HG02870 (cell line): Measurements from ENCODE around the gene SLC10A7.

Experiments
- ATAC-seq: cut with Tn5 transposase; IDR thresholded peaks from one replicate; pipeline ENCODE4 v1.9.1; 2021; ENCODE audit warnings: mild to moderate bottlenecking, moderate library complexity; ENCODE audit not compliant: unreplicated experiment

SLC10A7 gene

DNA sequence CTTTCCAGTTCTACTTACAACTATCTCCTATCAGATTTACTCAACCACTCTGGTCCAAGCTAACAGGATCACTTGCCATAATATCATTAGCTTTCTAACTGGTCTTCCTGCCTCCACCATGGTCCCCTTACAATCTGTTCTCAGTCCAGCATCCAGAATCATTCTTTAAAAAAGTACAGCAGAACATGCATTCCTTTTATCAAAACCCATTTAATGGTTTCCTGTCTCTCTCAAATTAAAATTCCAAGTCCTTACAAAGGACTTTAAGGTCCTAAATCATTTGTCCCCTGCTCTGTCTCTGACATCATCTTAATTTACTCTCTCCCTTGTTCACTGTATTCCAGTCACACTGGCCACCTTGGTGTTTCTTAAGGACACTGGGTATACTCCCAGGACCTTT is 202.8 kb downstream of the SLC10A7 start:
- no peak for ATAC-seq

DNA sequence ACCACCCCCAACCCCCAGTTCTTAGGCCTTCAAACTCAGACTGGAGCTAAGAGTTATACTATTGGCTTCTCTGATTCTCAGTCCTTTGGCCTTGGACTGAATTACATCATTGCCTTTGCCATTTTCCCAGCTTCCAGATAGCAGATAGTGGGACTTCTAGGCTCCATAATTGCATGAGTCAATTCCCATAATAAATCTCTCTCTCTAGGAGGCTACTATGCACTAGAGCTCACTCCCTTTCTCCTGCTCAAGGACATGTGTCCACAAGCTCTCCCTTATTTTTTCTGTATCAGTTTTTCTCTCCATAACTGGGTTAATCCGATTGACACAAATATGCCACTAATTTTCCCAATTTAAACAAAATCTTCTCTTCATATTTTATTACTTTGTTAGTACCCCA is 204.0 kb downstream of the SLC10A7 start:
- no peak for ATAC-seq

DNA sequence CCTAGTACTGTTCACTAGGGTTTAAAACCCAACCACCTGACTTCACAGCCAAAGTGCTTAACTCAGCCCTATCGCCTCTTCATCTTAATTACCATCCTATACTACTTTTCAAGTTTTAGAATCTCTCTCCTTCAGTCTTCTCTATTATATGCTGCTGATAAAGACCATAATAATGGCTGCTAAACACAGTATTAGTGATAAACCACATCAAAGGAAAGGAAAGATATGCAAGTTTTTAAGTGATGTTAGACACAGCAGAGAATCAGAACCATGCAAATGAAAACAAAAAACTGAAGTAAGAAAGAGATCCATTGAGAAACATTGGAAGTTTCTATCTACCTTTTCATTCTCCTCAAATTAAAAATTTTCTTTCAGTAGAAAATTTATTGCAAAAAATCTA is 206.6 kb downstream of the SLC10A7 start:
- no peak for ATAC-seq

DNA sequence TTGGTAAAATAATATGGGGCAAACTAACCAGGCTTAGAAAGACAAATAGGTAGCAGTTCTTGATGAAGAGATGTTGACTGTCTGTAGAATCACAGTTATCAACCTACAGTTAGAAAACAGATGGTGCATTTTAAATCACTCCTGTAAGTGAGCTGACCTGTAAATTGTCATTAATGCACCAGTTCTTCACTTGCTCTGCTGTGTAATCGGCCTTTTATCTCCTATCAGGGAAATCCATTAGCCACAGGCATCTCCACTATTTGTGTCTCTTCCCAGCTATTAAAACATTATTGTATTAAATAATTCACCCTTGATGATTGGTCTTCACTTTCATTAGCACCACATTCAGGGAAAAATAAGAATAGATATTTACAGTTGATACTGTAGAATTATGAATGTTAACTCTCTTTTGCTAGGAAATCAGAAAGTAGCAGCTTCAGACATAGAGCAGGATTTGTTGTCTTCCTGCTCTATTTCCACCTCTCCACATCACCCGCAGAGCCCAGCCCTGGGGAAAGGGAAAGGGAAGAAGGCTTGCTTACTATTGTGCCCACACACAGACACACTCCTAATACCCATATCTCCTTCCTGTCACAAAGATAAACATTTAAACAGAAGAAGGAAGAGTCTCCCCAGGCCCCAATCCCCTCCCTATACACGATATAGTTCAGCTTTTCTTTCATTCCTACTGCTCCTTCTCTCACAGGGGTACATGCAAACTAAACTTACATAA is 210.3 kb downstream of the SLC10A7 start:
- no peak for ATAC-seq

DNA sequence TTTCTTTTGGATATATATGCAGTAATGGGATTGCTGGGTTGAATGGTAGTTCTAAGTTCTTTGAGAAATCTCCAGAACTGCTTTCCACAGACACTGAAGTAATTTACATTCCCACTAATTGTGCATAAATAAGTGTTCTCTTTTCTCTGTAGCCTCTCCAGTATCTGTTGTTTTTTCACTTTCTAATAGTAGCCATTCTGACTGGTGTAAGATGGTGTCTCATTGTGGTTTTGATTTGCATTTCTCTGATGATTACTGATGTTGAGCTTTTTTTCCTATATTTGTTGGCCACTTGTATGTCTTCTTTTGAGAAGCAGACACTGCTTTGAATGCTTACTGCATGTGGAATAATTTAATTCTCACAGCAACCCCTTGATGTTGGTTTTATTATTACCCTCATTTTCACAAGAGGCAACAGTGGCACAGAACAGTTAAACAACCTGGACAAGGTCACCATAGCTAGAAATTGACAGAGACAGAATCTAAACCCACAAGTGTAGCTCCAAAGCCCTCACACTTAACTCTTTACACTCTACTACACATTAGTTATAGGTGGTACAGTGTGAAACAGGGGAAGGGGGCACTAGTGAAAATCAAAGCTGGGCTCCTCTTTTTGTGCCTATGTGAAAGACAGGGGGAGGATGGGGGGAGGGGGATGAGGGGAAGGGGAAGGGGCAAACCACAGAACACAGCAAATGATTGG is 211.3 kb downstream of the SLC10A7 start:
- ATAC-seq = peak; percentile 93

DNA sequence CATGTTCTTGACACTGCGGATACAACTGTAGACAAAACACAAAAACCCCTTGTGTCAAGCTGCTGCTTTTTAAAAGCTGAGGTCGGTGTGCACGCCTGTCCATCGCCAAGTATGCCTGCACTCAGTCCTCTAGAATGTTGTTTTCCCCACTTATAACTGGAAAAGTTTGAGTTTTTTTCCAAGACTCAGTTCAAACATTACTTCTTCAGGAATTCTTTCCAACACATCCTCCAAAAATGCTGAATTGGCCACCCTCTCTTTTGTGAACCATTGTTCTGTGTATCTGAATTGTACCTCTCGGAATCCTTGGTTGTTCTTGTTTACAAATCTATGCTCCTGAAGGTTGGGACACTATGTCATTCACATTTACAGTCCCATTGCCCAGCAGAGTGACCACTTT is 212.8 kb downstream of the SLC10A7 start:
- ATAC-seq = no peak

DNA sequence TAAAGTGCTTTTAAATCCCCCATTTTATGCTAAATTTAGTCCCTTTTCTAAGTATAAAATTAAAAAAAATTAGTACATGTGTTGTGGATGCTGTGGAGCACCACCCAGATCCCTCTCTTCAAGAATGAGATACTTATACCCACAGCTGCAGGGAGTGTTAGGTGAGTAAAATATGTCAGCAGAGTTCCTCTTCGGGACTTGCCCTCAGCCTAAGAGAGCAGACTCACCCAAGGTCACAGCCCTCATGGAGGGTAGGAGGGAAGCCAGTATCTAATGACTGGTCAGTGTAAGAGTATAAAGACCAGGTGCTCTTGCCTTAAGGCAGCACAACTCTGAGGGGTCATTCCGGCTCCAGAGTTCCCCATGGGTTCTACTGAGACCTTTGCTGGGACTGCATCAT is 218.9 kb downstream of the SLC10A7 start:
- ATAC-seq = no peak

DNA sequence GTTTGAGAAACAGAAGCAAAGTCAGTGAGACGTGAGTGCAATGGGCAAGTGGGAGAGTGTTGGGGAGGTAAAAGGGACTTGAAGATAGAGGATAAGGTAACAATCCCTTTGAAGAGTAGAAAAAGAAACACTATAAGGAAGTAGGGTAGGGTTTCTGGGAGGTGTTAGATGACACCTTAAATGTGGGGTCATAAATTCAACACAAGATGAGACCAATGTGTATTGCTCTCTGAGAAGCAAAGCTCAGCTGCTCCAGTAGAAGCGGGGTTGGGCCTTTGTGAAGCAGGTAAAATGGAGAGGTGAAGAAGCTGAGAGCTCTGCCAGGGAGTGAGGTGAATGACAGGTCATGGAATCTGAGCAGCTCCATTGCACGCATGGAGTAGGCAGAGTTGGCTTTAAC is 222.1 kb downstream of the SLC10A7 start:
- ATAC-seq = no peak

DNA sequence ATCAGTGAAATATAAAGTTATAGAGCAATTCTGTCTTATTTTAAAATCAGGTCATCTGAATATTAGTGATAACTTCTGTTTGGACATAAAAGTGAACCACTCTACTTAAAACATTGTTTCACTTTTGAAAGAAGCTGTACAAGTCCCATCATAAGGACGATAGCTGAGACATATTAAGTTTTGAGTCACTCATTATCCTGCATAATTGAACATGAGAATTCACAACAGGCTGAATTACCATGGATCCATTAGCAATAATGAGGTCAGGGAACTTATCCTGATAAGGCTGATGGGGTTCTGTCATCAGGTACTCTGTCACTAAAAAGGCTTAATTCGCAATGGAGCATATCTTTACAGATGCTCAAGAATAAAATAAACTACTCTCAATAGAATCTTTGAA is 227.0 kb downstream of the SLC10A7 start:
- no peak for ATAC-seq

DNA sequence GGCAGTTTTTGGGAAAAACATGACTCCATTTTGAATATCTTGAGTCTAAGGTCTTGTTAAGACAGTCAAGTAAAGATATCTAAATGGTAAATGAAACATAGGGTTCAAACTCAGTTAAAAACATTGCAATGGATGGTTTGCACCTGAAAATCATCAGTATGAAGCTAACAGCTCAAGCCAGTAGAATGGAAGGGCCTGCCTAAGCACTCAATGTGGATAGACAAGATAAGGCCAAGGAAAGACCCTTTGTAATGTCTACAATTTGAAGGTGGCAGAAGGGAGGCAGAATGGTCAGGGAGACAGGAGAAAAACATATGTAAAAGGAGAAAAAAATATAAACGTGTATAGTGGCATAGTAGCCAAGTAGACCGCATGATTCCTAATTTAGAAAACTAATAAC is 229.2 kb downstream of the SLC10A7 start:
- ATAC-seq = no peak

DNA sequence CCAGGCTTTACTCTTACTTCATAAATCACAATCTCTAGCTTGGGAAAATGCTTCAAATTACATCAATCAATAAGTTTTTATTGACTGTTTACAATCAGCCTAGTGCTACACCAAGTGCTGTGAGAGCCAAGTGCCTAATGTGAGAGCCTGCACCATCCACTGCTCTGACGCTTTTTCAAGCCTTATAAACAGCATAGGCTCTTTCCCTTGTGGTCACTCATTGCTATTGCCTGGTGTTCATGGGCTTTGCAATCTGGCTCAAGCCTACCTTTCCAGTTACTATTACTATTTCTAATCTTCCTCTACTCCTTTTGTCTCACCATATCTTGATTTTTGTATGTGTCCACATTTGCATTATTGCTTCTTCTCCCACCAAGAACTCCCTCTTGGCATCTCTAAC is 230.4 kb downstream of the SLC10A7 start:
- ATAC-seq = no peak

DNA sequence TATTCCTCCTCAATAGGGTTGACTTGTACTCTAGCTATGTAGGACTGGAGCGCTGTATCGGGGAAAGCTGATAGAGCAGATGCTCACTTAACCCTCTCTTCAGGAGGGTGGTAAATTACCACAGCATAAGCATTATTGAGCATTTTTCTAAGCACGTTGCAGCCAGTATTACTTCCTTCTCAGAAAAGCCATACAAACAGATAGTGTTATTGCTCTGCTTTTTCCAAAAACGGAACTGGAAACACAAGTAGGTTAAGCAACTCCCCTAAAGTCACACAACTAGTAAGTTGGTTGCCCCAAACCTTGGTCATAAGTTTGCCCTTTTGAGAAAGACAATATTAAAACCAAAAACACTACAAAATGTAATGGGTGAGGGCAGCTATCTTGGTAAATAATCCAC is 233.5 kb downstream of the SLC10A7 start:
- peak; percentile 91 for ATAC-seq

DNA sequence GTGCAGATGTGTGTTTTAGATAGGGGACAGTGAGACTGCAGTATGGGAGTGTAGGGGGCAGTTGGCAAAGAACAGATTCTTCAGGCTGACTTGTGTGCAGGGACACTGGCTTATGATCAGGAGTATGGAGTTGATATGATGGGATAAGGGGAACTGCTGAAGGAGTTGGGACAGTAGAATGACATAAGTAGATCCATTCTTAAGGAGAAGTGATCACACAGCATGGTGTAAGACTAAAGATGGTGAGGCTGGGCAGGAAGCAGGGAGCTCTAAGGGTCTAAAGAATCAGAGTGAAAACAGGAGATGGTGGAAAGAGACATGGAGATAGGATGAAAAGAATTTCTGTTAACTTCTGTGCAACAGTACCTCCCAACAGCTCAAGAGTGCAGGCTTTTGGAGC is 236.7 kb downstream of the SLC10A7 start:
- no peak for ATAC-seq

DNA sequence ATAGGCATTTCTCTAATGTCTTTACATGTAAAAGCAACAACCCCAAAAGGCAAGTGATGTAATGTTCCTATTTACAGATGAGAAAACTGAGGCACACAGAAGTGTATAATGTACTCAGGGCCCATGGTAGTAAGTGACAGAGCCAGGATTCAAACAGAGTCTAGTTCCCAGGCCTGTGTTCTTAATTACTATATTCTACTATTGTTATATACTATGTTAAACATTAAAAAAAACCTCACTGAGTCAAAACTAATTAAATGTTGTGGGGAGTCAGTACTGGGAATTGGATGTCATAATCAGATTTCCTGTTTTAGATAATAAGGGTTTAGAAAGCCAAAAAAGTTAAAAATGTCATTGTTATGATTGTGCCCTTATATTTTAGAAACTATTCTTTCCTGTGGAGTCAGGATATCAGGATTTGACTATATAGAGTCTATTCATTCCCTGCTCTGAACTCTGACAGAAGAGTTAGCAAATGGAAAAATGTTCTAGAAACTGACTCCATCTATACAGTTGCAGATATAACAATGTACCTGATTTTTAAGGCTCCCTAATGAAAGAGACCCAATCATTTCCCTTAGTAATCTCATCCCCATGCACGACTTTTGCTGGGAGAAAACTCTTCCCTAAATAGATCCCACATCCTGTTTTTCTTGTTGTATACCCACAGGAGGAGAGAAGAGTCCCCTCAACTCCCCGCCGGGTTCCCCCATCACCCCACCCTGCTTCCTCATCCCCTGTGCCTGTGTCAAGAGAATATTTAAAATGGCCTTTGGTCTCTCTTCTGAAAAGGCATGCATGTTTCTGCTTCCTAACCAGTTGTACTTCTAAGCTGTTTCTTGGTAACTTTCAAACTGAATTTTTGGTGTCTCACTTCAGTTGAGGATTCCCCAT is 237.7 kb downstream of the SLC10A7 start:
- no peak for ATAC-seq

DNA sequence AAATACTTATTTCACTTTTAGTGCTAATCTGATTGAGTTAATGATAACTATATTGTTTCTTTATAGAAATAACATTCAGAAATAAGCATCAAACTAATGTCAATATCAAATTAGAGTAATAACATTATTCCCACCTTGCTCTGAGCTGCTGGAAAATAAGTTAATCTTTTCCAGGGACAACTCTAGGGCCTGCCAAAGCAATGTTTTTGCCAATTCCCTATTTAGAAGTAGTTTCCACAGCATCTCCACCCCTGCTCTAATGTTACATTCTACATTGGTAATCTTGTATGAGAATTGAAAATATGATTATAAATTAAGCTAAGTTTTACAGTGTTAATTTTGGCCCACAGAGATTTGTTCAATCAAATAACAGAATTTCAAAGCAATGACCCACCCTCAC is 239.1 kb downstream of the SLC10A7 start:
- no peak for ATAC-seq

DNA sequence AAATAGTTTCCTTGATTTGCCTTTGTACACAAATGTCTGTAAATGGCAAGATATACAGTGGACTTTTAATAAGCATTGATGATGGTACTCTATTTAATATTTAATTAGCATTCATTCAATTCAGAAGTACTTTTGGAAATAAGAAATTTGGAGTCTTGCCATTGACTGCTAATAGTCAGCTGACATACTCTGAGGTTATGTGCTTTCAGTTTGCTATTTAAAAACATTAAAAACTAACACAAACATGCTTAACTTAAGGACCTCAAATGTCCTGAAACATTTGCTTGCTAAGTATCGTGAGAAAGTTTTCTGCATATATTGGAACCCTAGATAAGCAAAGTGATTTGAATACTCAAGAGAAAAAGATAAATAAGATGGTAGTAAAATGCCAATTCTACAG is 242.8 kb downstream of the SLC10A7 start:
- ATAC-seq = no peak

DNA sequence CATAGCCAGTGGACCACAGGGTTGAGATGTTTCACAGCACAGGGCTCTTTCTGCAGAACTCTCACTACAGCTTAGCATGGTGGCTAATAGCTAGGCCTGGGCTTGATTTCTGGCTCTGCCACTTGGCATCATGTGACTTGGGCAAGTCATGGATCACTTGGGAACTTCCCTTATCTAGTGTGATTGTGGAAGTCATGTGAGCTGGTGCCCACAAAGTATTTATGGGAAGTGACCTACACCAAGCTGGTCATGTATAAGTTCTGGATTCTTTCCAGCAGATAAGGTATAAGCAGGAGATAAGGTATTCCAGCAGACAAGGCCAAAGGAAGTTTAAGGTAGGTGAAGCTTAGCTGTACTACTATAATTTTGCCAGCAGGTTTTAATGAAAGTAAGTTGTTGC is 246.4 kb downstream of the SLC10A7 start:
- no peak for ATAC-seq

DNA sequence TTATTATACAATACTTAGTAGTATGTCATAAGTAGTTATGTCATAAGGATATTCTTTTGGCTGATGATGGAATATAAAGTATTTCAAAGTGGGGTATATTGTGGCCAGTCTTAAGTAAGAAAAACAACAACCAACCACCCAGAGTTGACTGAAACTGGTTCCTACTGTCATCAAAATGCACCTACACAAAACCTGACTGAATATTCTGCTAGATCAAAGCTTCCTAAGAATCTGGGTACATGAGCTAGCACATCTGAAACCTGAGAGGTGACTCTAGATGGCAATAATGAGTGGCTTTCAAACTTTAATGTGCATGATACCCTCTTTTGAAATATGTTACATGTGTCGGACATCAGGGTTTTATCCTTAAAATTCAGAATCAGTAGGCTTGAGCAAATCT is 247.0 kb downstream of the SLC10A7 start:
- no peak for ATAC-seq

DNA sequence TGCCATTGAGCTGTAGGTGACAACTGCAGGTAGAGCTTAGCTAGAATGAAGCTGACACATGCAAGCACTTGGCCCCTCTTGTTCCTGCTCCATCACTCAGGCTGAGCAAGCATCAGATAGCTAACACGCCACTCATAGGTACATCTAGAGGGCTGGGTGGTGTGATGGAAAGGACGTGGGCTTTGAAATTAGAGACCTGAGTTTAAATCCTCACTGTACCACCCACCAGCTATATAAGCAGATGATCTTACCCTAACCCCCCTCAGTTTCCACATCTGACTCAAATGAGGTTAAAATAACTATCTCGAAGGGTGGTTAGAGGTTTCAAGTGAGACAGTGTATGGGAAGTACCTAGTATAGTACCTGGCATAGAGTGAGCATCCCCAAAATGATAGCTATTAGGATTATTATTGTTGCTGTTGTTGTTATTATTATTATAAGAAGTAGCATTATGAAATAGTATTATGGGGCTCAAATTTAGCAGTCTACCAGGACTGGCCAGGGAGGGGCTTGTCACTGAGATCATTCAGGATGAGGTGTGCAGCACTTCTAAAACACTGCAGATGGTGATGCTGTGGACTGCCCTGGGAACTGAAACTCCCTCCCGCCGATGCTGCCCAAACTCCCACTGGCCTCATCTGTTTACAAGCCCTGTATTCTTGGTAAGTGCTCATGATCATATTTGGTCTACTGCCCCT is 248.4 kb downstream of the SLC10A7 start:
- ATAC-seq = peak; percentile 76

DNA sequence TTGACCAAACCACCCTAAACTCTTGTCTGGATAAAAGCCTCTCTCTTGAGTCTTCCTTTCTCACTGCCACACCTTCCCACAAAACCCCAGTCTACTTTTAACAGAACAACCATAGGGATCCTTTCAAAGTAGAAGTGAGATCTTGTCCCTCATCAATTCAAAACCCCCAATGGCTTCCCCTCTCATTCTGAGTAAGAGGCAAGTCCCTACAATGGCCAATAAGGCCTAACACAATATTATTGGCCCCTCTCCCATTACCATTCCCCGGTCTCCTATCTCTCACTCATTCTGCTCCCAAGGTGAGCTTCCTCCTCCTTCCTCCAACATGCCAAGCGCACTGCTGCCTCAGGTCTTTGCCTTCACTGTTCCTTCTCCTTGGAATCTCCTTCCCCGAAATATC is 250.3 kb downstream of the SLC10A7 start:
- ATAC-seq = peak; percentile 18

DNA sequence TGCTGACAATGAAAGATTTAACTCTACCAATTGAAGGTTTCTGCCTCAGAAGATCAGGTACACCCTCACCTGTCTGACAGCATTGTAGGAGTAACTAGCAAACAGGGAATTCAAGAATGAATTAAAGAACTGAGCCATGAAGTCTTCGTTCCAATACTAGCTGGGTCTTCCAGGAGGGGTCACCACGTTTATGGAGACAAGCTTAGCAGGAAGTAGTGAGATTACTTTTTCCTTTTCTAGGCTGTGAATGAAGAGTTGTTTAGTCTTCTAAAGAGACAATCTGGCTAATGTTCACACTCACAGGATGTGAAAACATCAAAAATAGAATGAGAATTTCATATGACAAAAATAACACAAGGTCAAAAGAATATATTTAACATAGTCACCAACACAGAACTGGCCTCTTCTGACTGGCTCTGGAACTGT is 252.5 kb downstream of the SLC10A7 start:
- ATAC-seq = peak; percentile 35
